Prostate gland (tissue), 2 donors: ENCODE data around the gene CBL.

Experiments
- POLR2A ChIP-seq: fragments of 450-650 bp; IDR thresholded peaks from one replicate; pipeline ENCODE4 v1.6.1; 2016; ENCODE audit warnings: antibody characterized with exemption, mild to moderate bottlenecking
- POLR2AphosphoS5 ChIP-seq: sonication (generic); formaldehyde crosslinking; IDR thresholded peaks from one replicate; pipeline ENCODE4 v1.6.1; 2017; ENCODE audit warnings: antibody characterized with exemption
- TF ChIP-seq, protein P1 (sequence below), 4 experiments: fragments of 200-600 bp in 2 of 4; fragments of 450-650 bp in 2 of 4; sonication (generic) in 2 of 4; IDR thresholded peaks; 1 replicate in 3 of 4; 2 replicates in 1 of 4; pipeline ENCODE4 v1.5.1; 2016 to 2019; ENCODE audit warnings: antibody characterized with exemption in 4 of 4, mild to moderate bottlenecking in 2 of 4, moderate library complexity in 2 of 4

DNA sequence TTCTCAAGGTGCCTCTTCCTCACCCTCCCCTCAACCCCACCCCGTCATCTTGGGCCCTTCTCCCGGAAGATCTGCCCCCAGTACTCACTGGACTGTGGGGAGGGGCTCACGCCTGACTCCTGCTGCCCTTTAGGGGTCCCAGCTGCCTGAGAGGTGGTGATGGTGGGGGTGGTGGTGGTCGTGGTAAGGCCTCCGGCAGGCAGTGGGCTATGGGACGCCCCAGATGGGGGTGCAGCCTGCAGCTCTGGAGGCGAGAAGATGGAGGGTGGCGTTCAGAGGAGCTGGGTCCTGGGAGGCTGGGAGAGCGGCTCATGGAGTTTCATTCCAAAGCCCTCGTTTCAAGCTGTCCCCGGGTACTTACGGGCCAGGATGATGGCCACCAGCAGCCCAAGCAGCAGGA lies 139.5 kb downstream of the CBL start:
- TF ChIP-seq, protein P1, sequence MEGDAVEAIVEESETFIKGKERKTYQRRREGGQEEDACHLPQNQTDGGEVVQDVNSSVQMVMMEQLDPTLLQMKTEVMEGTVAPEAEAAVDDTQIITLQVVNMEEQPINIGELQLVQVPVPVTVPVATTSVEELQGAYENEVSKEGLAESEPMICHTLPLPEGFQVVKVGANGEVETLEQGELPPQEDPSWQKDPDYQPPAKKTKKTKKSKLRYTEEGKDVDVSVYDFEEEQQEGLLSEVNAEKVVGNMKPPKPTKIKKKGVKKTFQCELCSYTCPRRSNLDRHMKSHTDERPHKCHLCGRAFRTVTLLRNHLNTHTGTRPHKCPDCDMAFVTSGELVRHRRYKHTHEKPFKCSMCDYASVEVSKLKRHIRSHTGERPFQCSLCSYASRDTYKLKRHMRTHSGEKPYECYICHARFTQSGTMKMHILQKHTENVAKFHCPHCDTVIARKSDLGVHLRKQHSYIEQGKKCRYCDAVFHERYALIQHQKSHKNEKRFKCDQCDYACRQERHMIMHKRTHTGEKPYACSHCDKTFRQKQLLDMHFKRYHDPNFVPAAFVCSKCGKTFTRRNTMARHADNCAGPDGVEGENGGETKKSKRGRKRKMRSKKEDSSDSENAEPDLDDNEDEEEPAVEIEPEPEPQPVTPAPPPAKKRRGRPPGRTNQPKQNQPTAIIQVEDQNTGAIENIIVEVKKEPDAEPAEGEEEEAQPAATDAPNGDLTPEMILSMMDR (IDR thresholded peaks at IDR 0.05) = no peak
- TF ChIP-seq POLR2AphosphoS5 (no peak), POLR2A (no peak)
